Glomerular endothelial cell (primary cell): ENCODE measurements around the gene MAP4K4. TPM values are rescaled to one million over a fixed set of nuclear protein-coding genes. Genes with fewer than 3 reads are reported as not detected.
"Not testable (repeated sequence)": the region's sequence is repeated elsewhere in the genome, so short reads cannot be mapped to it uniquely, and the experiment has no call there.

Source experiments
- DNase-seq: peaks from one replicate; pipeline ENCODE4 v3.0.0-alpha.2; 2011; ENCODE audit warnings: low read depth, low spot score; ENCODE audit errors: extremely low read depth
- total RNA-seq: library from RNA; depleted of rRNA; stranded (reverse); fragments of >200 nt; gene quantifications from 2 replicates; pipeline ENCODE4 v1.2.3, GENCODE V29; 2015

Gene MAP4K4
- total RNA-seq, 1 donor from 2014 or later: 305 TPM

- DNase-seq: no peak
These were observed 198.4 kb downstream of the MAP4K4 start for GRCh38 chr2:101895819-101896322.

DNA sequence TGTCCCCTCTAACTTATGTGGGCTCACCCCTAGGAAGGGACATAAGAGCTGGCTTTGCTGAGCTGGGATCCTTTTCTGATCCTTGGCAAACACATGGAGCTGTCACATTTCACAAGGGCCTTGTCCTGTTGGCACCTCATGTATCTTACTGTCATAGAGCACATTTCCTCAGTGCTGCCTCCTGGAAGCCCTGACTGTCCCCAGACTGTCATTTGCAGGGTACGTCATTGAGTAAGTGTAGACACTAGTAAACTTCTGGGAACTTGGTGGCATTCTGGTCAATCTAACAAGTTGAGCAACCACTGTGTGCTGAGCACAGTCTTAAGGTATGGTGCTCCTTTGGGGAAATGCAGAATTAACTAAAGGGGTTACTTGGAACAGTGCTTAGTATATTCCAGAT, 199.8 kb downstream of the MAP4K4 start:
- DNase-seq: no peak

- DNase-seq: no peak
These were observed 201.8 kb downstream of the MAP4K4 start for GRCh38 chr2:101899265-101899664.

- DNase-seq: no peak
These were observed 202.4 kb downstream of the MAP4K4 start for GRCh38 chr2:101899871-101900270.

DNA sequence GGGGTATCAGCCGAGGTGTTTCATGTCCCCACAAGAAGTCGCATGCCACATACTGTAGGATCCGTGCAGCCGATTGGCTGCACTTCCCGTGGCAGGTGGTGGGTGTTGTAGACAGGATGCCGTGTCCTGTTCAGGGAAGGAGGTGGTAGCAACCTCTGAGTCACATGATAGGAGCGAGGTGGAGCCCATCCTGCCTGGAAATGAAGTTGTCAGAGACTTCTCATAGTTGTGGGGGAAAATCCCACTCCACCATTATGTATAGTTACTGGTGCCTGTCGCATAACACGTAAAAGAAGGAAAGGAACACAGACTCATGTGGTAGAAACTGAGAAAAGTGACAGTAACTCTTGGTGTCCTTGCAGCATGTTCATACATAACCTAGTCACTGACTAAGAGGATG, 202.9 kb downstream of the MAP4K4 start:
- no peak for DNase-seq

GRCh38 chr2:101901241-101901640, 203.7 kb downstream of the MAP4K4 start:
- no peak for DNase-seq

DNA sequence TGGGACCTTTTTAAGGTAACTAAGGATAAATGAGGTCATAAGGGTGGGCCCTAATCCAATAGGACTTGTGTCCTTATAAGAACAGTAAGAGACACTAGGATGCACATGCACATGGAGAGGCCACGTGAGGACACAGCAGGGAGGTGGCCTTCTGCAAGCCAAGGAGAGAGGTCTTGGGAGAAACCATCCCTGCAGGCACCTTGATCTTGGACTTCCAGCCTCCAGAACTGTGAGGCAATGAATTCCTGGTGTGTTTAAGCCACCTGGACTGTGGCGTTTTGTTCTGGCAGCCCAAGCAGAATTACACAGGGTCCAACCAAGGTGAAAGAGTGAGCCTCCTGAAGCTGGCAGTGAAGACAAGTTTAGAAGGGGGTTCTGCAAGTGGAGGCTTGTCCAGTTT, 204.7 kb downstream of the MAP4K4 start:
- DNase-seq: no peak

DNA sequence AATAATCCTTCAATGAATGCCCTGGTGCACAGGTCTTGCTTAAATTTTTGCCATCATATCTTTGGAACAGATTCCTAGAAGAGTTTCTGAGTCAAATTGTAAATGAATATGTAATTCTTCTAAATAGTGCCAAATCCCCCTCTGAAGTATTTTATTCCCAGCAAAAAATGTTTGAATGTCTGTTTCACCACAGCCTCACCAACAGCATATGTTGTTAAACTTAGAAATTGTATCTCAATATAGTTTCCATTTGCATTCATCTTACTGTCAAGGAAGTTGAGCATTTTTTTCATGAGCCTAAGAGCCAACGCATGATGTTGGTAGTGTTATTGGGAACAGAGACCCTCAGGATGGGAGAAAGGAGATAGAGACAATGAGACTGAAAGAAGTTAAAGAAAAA, 207.4 kb downstream of the MAP4K4 start:
- no peak for DNase-seq

- no peak for DNase-seq
These were observed 208.3 kb downstream of the MAP4K4 start for GRCh38 chr2:101905746-101906336.

DNA sequence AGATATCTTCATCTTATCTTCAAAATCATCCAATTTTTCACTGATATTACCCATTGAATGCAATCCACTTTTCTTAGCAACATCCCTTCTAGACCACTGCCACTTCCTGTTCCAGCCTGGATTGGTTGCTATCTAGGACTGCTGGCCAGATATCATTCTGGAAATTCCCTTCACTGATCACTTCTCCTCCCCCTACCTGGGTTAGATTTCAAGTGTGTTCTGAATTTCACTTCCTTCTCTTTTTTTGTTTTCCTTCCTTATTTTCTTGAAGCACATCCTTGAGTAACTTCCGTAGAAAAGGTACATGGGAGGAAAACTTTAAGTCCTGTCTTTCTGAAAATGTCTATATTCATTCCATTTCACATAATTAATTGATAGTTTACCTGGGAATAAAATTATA, 212.3 kb downstream of the MAP4K4 start:
- no peak for DNase-seq

GRCh38 chr2:101912545-101912944, 215.0 kb downstream of the MAP4K4 start:
- DNase-seq: no peak

DNA sequence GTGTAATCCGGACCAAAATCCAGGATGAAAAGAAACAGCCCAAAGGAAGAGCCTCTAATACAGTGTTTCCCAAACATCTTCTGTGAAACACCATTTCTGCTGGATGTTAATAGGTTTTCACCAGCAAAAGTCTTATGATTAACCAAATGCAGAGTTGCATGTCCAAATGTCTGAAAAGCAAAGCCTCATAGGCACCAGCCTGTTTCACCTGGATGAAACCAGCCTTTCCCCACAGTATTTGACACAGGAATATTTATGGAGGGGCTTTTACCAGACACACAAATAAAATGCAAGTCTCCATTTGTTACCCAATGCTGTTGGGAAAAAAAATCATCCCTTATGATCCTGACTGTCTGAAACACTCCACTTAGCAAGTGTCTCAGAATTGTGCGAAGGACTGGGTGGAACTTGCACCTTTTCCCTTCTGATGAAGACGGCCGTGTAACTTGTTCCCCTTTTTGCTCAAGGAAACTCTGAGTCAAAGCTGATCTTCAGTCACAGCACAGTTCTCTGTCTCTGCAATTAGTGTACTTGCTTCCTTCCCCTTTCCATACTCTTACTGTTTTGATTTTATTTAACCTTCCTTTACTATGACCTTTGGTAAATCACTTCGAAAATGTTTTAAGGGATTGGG, 223.9 kb downstream of the MAP4K4 start:
- DNase-seq: no peak

DNA sequence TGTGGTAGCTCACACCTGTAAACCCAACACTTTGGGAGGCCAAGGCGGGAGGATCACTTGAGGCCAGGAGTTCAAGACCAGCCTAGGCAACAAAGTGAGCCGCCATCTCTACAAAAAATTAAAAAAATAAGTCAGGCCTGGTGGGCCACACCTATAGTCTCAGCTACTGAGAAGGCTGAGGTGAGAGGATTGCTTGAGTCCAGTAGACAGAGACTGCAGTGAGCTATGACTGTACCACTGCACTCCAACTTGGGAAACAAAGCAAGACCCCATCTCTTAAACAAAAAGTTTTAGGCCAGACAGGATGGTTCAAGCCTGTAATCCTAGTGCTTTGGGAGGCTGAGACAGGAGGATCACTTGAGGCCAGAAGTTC, 224.4 kb downstream of the MAP4K4 start:
- DNase-seq: no peak

DNA sequence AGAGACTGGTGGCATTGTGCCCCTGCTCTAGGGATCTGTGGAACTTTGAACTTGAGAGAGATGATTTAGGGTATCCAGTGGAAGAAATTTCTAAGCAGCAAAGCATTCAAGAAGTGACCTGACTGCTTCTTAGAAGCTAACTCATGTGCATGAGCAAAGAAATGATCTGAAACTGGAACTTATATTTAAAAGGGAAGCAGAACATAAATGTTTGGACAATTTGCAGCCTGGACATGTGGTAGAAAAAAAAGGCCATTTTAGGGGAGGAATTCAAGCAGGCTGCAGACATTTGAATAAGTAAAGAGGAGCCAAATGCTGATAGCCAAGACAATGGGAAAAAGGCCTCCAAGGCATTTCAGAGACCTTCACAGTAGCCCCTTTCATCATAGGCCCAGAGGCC, 226.8 kb downstream of the MAP4K4 start:
- not testable (repeated sequence) for DNase-seq

DNA sequence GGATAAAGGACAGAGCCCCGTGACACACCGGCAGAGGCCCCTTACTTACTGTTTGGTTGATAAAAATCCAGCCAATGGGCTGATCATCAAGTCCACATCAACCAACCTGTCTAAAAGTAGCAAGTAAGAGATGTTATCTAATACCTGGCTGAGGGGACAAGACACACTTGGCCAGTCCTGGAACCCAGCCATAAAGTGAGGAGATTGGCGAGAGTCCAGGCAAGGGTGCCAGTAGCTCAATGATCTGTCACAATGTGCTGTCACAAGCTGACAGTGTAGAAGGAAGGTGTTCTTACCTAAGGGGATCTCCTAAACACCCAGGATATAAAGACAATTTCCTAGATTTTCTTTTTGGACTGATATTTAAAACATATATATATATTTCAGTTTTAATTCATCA, 232.5 kb downstream of the MAP4K4 start:
- DNase-seq: no peak

GRCh38 chr2:101930847-101931246, 233.3 kb downstream of the MAP4K4 start:
- no peak for DNase-seq

GRCh38 chr2:101931402-101931801, 233.9 kb downstream of the MAP4K4 start:
- no peak for DNase-seq

GRCh38 chr2:101935764-101936163, 238.3 kb downstream of the MAP4K4 start:
- not testable (repeated sequence) for DNase-seq

GRCh38 chr2:101942851-101943250, 245.3 kb downstream of the MAP4K4 start:
- DNase-seq: no peak
